Trophoblast cell (in vitro differentiated cells and primary cell): ENCODE data around the gene VWF.

Source experiments
- DNase-seq, 2 donors: peaks; one replicate each; pipeline ENCODE4 v3.0.0-alpha.2; 2016
- H2AFZ ChIP-seq: 2 replicates; pipeline ENCODE4 v1.6.1; 2013; ENCODE audit warnings: low read length, moderate library complexity, mild to moderate bottlenecking; ENCODE audit not compliant: insufficient read depth, poor library complexity
- H2AK5ac ChIP-seq: 2 replicates; pipeline ENCODE4 v1.6.1; 2013; ENCODE audit warnings: mild to moderate bottlenecking, low read length
- H2BK120ac ChIP-seq: 2 replicates; pipeline ENCODE4 v1.6.1; 2013; ENCODE audit warnings: low read length, mild to moderate bottlenecking, moderate library complexity; ENCODE audit not compliant: insufficient read depth, poor library complexity
- H2BK12ac ChIP-seq: 2 replicates; pipeline ENCODE4 v1.6.1; 2013; ENCODE audit warnings: mild to moderate bottlenecking, low read length, moderate library complexity
- H2BK5ac ChIP-seq: 2 replicates; pipeline ENCODE4 v1.6.1; 2013; ENCODE audit warnings: low read length, low read depth, moderate library complexity, mild to moderate bottlenecking; ENCODE audit not compliant: poor library complexity
- H3K14ac ChIP-seq: 2 replicates; pipeline ENCODE4 v1.6.1; 2013; ENCODE audit warnings: mild to moderate bottlenecking, low read length
- H3K18ac ChIP-seq: 2 replicates; pipeline ENCODE4 v1.6.1; 2013; ENCODE audit warnings: mild to moderate bottlenecking, low read length
- H3K23ac ChIP-seq: 2 replicates; pipeline ENCODE4 v1.6.1; 2013; ENCODE audit warnings: low read length
- H3K27ac ChIP-seq: 2 replicates; pipeline ENCODE4 v1.5.1; 2013; ENCODE audit warnings: low read depth, mild to moderate bottlenecking, inconsistent platforms, low read length, moderate library complexity
- H3K27me3 ChIP-seq: 2 replicates; pipeline ENCODE4 v1.6.1; 2013; ENCODE audit warnings: inconsistent platforms, mild to moderate bottlenecking, low read length, moderate library complexity; ENCODE audit not compliant: insufficient read depth
- H3K36me3 ChIP-seq, 2 experiments: 1 replicate in 1 of 2; 2 replicates in 1 of 2; pipeline ENCODE4 v1.6.1; 2013; ENCODE audit warnings: low read length in 2 of 2, mild to moderate bottlenecking in 2 of 2, moderate library complexity in 1 of 2; ENCODE audit not compliant: insufficient read depth in 2 of 2, control insufficient read depth in 1 of 2
- H3K4ac ChIP-seq: 2 replicates; pipeline ENCODE4 v1.6.1; 2013; ENCODE audit warnings: low read depth, mild to moderate bottlenecking, low read length, moderate library complexity
- H3K4me1 ChIP-seq, 2 experiments: 1 replicate in 1 of 2; 2 replicates in 1 of 2; pipeline ENCODE4 v1.6.1; 2013; ENCODE audit warnings: low read length in 2 of 2, mild to moderate bottlenecking in 2 of 2, moderate library complexity in 1 of 2; ENCODE audit not compliant: insufficient read depth in 2 of 2, control insufficient read depth in 1 of 2
- H3K4me2 ChIP-seq: 2 replicates; pipeline ENCODE4 v1.6.1; 2013; ENCODE audit warnings: inconsistent platforms, mild to moderate bottlenecking, low read length, moderate library complexity
- H3K4me3 ChIP-seq: 2 replicates; pipeline ENCODE4 v1.5.1; 2013; ENCODE audit warnings: mild to moderate bottlenecking, low read depth, low read length, inconsistent platforms
- H3K79me1 ChIP-seq: one replicate; pipeline ENCODE4 v1.6.1; 2013; ENCODE audit warnings: low read length
- H3K79me2 ChIP-seq: 2 replicates; pipeline ENCODE4 v1.6.1; 2013; ENCODE audit warnings: low read length, mild to moderate bottlenecking; ENCODE audit not compliant: control insufficient read depth, insufficient read depth, poor library complexity
- H3K9ac ChIP-seq: 2 replicates; pipeline ENCODE4 v1.6.1; 2013; ENCODE audit warnings: mild to moderate bottlenecking, low read length
- H3K9me3 ChIP-seq: 2 replicates; pipeline ENCODE4 v1.6.1; 2013; ENCODE audit warnings: low read depth, mild to moderate bottlenecking, control low read depth, inconsistent platforms, low read length; ENCODE audit not compliant: insufficient read depth
- H4K12ac ChIP-seq: 2 replicates; pipeline ENCODE4 v1.6.1; 2013; ENCODE audit warnings: low read depth, mild to moderate bottlenecking, low read length, moderate library complexity
- H4K8ac ChIP-seq: 2 replicates; pipeline ENCODE4 v1.6.1; 2013; ENCODE audit warnings: low read depth, mild to moderate bottlenecking, low read length, moderate library complexity
- H4K91ac ChIP-seq: one replicate; pipeline ENCODE4 v1.6.1; 2013; ENCODE audit warnings: low read depth, mild to moderate bottlenecking, low read length, moderate library complexity
- WGBS: extraction: QIAGEN DNeasy Blood & Tissue Kit; methylation state at CpG from one replicate; pipeline ENCODE4 v1.1.7; 2013; ENCODE audit warnings: missing lambda C conversion rate; ENCODE audit not compliant: insufficient read length, insufficient coverage; ENCODE audit errors: extremely low coverage; 5-methylcytosine and 5-hydroxymethylcytosine counted together

Gene VWF

GRCh38 chr12:5953835-5954586 is 170.5 kb downstream of the VWF start:
- no peak overlapping the region for H3K4me2 ChIP-seq
- H3K79me2 ChIP-seq, result no peaks in the 10 kb centered on the region
- no peak for DNase-seq
- H2BK120ac ChIP-seq, result no peak overlapping the region
- no peak overlapping the region for H3K18ac ChIP-seq
- no peaks in the 10 kb centered on the region for H3K79me1 ChIP-seq
- no peak overlapping the region for H4K91ac ChIP-seq
- no peaks in the 10 kb centered on the region for H3K36me3 ChIP-seq
- H3K4me1 ChIP-seq, result no peaks in the 10 kb centered on the region
- H2BK5ac ChIP-seq, result no peak overlapping the region
- H3K4ac ChIP-seq, result no peak overlapping the region
- H3K23ac ChIP-seq, result no peak overlapping the region
- H3K9ac ChIP-seq, result no peak overlapping the region
- H3K14ac ChIP-seq, result no peak overlapping the region
- peaks cover under 1% of the 10 kb centered on the region for H3K9me3 ChIP-seq
- H4K8ac ChIP-seq, result no peak overlapping the region
- no CpG with 5 or more reads among the region's 5 CpGs for WGBS
- H2AK5ac ChIP-seq, result no peak overlapping the region
- no peak overlapping the region for H2BK12ac ChIP-seq
- no peak overlapping the region for H2AFZ ChIP-seq
- no peak overlapping the region for H3K27ac ChIP-seq
- no peak overlapping the region for H4K12ac ChIP-seq
- no peak overlapping the region for H3K4me3 ChIP-seq
- H3K27me3 ChIP-seq, result no peaks in the 10 kb centered on the region

DNA sequence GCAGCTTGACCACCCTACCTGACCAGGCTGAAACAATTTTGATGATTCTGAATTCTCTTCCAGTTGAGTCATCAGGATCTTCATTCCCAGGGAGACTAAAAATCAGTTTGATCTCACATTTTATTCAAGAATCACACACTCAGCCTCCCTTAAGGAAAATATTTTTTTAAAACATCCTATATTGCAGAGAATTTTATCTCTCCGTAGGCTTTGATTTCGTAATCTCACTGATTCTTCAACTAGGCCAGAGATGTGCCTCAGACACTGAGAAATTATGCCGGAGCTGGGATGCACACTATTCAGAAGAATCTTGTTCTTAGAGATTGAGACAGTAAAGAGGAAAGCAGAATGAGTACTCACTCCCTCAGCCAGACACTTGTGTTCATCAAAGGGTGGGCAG is 172.4 kb downstream of the VWF start:
- no peaks in the 10 kb centered on the region for H3K36me3 ChIP-seq
- H4K8ac ChIP-seq, result no peak overlapping the region
- no peak overlapping the region for H4K91ac ChIP-seq
- H3K9me3 ChIP-seq, result peaks cover 1% of the 10 kb centered on the region
- no peak overlapping the region for H3K23ac ChIP-seq
- WGBS, result no CpG with 5 or more reads among the region's 3 CpGs
- H2AK5ac ChIP-seq, result no peak overlapping the region
- no peak overlapping the region for H4K12ac ChIP-seq
- no peak overlapping the region for H3K27ac ChIP-seq
- no peak overlapping the region for H2BK12ac ChIP-seq
- no peaks in the 10 kb centered on the region for H3K79me2 ChIP-seq
- H3K79me1 ChIP-seq, result no peaks in the 10 kb centered on the region
- no peak overlapping the region for H2BK5ac ChIP-seq
- no peak overlapping the region for H3K9ac ChIP-seq
- no peaks in the 10 kb centered on the region for H3K27me3 ChIP-seq
- no peak overlapping the region for H3K4me3 ChIP-seq
- no peaks in the 10 kb centered on the region for H3K4me1 ChIP-seq
- no peak overlapping the region for H3K4ac ChIP-seq
- DNase-seq, result peak; percentile 40 to 89
- H2BK120ac ChIP-seq, result no peak overlapping the region
- H3K18ac ChIP-seq, result no peak overlapping the region
- no peak overlapping the region for H2AFZ ChIP-seq
- no peak overlapping the region for H3K14ac ChIP-seq
- no peak overlapping the region for H3K4me2 ChIP-seq

GRCh38 chr12:5948696-5949095 is 175.8 kb downstream of the VWF start:
- H3K23ac ChIP-seq, result no peak overlapping the region
- peaks cover 7% of the 10 kb centered on the region for H3K79me1 ChIP-seq
- H3K27ac ChIP-seq, result no peak overlapping the region
- no peak overlapping the region for H3K4ac ChIP-seq
- no peak overlapping the region for H4K91ac ChIP-seq
- peaks cover 1% of the 10 kb centered on the region for H3K9me3 ChIP-seq
- H3K4me1 ChIP-seq, result peaks cover 5 to 8% of the 10 kb centered on the region in 2 experiments
- H3K4me2 ChIP-seq, result no peak overlapping the region
- H3K79me2 ChIP-seq, result peaks cover 4% of the 10 kb centered on the region
- no peak overlapping the region for H2AFZ ChIP-seq
- H3K14ac ChIP-seq, result no peak overlapping the region
- H3K27me3 ChIP-seq, result no peaks in the 10 kb centered on the region
- H2BK5ac ChIP-seq, result no peak overlapping the region
- no peak overlapping the region for H2BK120ac ChIP-seq
- H2BK12ac ChIP-seq, result no peak overlapping the region
- no peak overlapping the region for H4K12ac ChIP-seq
- no peak overlapping the region for H3K9ac ChIP-seq
- H4K8ac ChIP-seq, result no peak overlapping the region
- H3K36me3 ChIP-seq, result no peaks in the 10 kb centered on the region
- peak overlapping the region; percentile 37 for H3K4me3 ChIP-seq
- WGBS, result no CpG with 5 or more reads among the region's 3 CpGs
- H2AK5ac ChIP-seq, result no peak overlapping the region
- no peak for DNase-seq
- H3K18ac ChIP-seq, result no peak overlapping the region

GRCh38 chr12:5947006-5947405 is 177.5 kb downstream of the VWF start:
- Histone ChIP-seq H3K18ac (no peak overlapping the region), H3K14ac (no peak overlapping the region), H3K9me3 (peaks cover 1% of the 10 kb centered on the region), H2AFZ (no peak overlapping the region), H2BK5ac (no peak overlapping the region), H4K12ac (no peak overlapping the region), H2AK5ac (no peak overlapping the region), H3K4me3 (no peak overlapping the region), H4K8ac (no peak overlapping the region), H3K36me3 (no peaks in the 10 kb centered on the region), H4K91ac (no peak overlapping the region), H3K79me1 (peaks cover 7% of the 10 kb centered on the region), H3K27me3 (no peaks in the 10 kb centered on the region), H3K4me1 (peaks cover 5 to 8% of the 10 kb centered on the region in 2 experiments), H3K23ac (no peak overlapping the region), H2BK12ac (no peak overlapping the region), H3K4ac (no peak overlapping the region), H3K79me2 (peaks cover 4% of the 10 kb centered on the region), H2BK120ac (no peak overlapping the region), H3K9ac (no peak overlapping the region), H3K4me2 (no peak overlapping the region), H3K27ac (no peak overlapping the region)
- WGBS, result no CpG with 5 or more reads among the region's 1 CpG
- no peak for DNase-seq
